OCI-LY7 (cell line): ENCODE measurements around the gene GIPC2.

Experiments
- EZH2phosphoT487 ChIP-seq: fragments of 200-600 bp; sonication (generic); IDR thresholded peaks from 2 replicates; pipeline ENCODE4 v1.6.1; 2018; ENCODE audit warnings: low read depth, borderline replicate concordance, mild to moderate bottlenecking, mixed run types, antibody characterized with exemption, low read length, moderate library complexity, mixed read lengths
- TF ChIP-seq, protein P1 (sequence below): fragments of 200-600 bp; sonication (generic); conservative IDR thresholded peaks from 2 replicates; pipeline ENCODE4 v1.5.1; 2014; ENCODE audit warnings: mild to moderate bottlenecking, antibody characterized with exemption, low read length, moderate library complexity, mixed read lengths

DNA sequence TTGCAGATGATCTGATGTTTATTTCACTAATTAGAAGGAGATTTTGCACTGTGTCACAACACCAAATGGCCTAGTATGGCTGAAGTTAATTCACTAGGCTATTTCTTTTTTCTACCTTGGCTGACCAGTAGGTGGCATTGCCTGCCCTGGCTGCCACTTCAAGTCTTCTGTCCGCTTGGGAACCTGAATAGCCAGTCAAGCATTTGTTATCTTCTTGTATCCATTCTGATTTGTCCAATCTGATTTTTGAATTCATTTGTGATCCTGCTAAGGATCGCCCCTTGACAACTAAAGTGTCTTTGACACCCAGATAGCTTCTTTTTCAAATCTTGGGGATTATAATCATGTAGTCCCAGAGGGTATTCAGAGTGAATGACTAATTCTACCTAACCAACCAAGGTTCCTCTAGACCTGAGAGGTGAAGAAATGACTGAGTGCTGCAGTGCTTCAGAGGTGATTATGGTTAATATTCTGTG lies 99.4 kb downstream of the GIPC2 start:
- TF ChIP-seq, protein P1, sequence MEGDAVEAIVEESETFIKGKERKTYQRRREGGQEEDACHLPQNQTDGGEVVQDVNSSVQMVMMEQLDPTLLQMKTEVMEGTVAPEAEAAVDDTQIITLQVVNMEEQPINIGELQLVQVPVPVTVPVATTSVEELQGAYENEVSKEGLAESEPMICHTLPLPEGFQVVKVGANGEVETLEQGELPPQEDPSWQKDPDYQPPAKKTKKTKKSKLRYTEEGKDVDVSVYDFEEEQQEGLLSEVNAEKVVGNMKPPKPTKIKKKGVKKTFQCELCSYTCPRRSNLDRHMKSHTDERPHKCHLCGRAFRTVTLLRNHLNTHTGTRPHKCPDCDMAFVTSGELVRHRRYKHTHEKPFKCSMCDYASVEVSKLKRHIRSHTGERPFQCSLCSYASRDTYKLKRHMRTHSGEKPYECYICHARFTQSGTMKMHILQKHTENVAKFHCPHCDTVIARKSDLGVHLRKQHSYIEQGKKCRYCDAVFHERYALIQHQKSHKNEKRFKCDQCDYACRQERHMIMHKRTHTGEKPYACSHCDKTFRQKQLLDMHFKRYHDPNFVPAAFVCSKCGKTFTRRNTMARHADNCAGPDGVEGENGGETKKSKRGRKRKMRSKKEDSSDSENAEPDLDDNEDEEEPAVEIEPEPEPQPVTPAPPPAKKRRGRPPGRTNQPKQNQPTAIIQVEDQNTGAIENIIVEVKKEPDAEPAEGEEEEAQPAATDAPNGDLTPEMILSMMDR, result peak; percentile 96
- no peak for TF ChIP-seq EZH2phosphoT487
